HepG2 (cell line): ENCODE data around the gene CCDC177. TPM values are rescaled to one million over a fixed set of nuclear protein-coding genes. Genes with fewer than 3 reads are reported as not detected.

Source experiments
- ADNP ChIP-seq: sonication (generic); formaldehyde crosslinking; IDR thresholded peaks from 2 replicates; pipeline ENCODE4 v1.4.0; 2020; ENCODE audit warnings: missing genetic modification reagents
- ATF7-NPFF ChIP-seq: sonication (generic); formaldehyde crosslinking; IDR thresholded peaks from 2 replicates; pipeline ENCODE4 v1.8.1; 2023; ENCODE audit warnings: mild to moderate bottlenecking, low read depth, missing genetic modification reagents, moderate library complexity
- MAFG ChIP-seq: sonication (generic); formaldehyde crosslinking; IDR thresholded peaks from 2 replicates; pipeline ENCODE4 v1.5.1; 2020; ENCODE audit warnings: mild to moderate bottlenecking, missing genetic modification reagents
- SMARCE1 ChIP-seq: fragments of 450-650 bp; IDR thresholded peaks from 2 replicates; pipeline ENCODE4 v1.6.1; 2017; ENCODE audit warnings: borderline replicate concordance
- SP4 ChIP-seq: sonication (generic); formaldehyde crosslinking; IDR thresholded peaks from 2 replicates; pipeline ENCODE4 v1.8.1; 2023; ENCODE audit warnings: mild to moderate bottlenecking, missing genetic modification reagents
- ZNF121 ChIP-seq: sonication (generic); formaldehyde crosslinking; IDR thresholded peaks from 2 replicates; pipeline ENCODE4 v1.5.0; 2020; ENCODE audit warnings: mild to moderate bottlenecking, missing genetic modification reagents
- polyA plus RNA-seq, 8 experiments: library from polyadenylated mRNA; depleted of rRNA in 3 of 8; stranded (reverse) in 7 of 8; unstranded in 1 of 8; fragments of >200 nt; fragmentation: Illumina TruSeq in 4 of 8; extraction: Trizol in 4 of 8; gene quantifications; 2 replicates each; pipeline versions ENCODE4 v1.2.1 to v1.2.3, GENCODE V29; 2011 to 2016; ENCODE audit warnings: low read depth in 4 of 8, missing spikeins in 1 of 8, mixed read lengths in 1 of 8; ENCODE audit not compliant: insufficient read depth in 1 of 8
- total RNA-seq, 5 experiments: library from RNA; depleted of rRNA; stranded (reverse); fragments of >200 nt; fragmentation: Illumina TruSeq; extraction: Trizol; gene quantifications; 2 replicates each; pipeline ENCODE4 v1.2.3, GENCODE V29; 2016; ENCODE audit warnings: low read depth in 1 of 5
- TF ChIP-seq, protein P1 (sequence below): sonication (generic); formaldehyde crosslinking; IDR thresholded peaks from 2 replicates; pipeline ENCODE4 v1.4.0; 2020; ENCODE audit warnings: missing genetic modification reagents
- TF ChIP-seq, protein P2 (sequence below): sonication (generic); formaldehyde crosslinking; IDR thresholded peaks from one replicate; pipeline ENCODE4 v1.5.1; 2020; ENCODE audit warnings: mild to moderate bottlenecking, missing genetic modification reagents; ENCODE audit errors: not compliant biosample characterization
- TF ChIP-seq, protein P3 (sequence below): sonication (generic); formaldehyde crosslinking; IDR thresholded peaks from 2 replicates; pipeline ENCODE4 v1.9.0; 2022; ENCODE audit warnings: low read depth, missing genetic modification reagents
- TF ChIP-seq, protein P4 (sequence below): sonication (generic); formaldehyde crosslinking; IDR thresholded peaks from 2 replicates; pipeline ENCODE4 v1.8.0; 2022; ENCODE audit warnings: missing genetic modification reagents, low read depth, mild to moderate bottlenecking, borderline replicate concordance
- TF ChIP-seq, protein P5 (sequence below): sonication (generic); formaldehyde crosslinking; IDR thresholded peaks from 2 replicates; pipeline ENCODE4 v1.5.1; 2020; ENCODE audit warnings: missing genetic modification reagents, mild to moderate bottlenecking, borderline replicate concordance

CCDC177 gene
- total and polyA plus RNA-seq, 2 of the 13 experiments (the other 11 are each of a cell fraction or from before 2014, with no cell fraction given), result not detected

DNA sequence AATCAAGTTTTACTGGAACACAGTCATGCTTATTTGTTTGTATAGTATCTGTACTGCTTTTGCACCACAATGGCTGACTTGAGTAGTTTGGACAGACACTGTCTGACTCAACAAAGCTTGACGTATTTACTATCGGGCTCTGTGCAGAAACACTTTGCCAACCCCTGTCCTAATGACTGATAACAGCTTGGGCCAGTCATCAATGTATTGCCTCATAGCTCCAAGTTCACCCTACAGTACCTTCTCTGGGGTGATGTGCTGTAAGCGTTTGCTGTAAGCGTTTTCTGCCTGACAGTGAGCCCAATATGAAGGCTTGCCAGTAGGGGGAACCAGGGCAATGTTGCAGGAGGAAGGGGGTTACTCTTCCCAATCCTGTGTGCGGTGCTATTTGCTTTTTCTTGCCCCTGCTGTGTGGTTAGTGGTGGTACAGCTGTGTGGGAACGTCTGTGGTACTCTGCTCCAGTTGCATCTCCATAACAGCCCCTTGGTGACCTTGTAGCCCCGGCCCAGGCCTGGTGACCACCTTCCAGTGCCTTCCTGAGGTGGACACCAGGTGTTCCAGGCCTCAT lies 5.4 kb upstream of the CCDC177 start (continued):
- TF ChIP-seq, protein P1, sequence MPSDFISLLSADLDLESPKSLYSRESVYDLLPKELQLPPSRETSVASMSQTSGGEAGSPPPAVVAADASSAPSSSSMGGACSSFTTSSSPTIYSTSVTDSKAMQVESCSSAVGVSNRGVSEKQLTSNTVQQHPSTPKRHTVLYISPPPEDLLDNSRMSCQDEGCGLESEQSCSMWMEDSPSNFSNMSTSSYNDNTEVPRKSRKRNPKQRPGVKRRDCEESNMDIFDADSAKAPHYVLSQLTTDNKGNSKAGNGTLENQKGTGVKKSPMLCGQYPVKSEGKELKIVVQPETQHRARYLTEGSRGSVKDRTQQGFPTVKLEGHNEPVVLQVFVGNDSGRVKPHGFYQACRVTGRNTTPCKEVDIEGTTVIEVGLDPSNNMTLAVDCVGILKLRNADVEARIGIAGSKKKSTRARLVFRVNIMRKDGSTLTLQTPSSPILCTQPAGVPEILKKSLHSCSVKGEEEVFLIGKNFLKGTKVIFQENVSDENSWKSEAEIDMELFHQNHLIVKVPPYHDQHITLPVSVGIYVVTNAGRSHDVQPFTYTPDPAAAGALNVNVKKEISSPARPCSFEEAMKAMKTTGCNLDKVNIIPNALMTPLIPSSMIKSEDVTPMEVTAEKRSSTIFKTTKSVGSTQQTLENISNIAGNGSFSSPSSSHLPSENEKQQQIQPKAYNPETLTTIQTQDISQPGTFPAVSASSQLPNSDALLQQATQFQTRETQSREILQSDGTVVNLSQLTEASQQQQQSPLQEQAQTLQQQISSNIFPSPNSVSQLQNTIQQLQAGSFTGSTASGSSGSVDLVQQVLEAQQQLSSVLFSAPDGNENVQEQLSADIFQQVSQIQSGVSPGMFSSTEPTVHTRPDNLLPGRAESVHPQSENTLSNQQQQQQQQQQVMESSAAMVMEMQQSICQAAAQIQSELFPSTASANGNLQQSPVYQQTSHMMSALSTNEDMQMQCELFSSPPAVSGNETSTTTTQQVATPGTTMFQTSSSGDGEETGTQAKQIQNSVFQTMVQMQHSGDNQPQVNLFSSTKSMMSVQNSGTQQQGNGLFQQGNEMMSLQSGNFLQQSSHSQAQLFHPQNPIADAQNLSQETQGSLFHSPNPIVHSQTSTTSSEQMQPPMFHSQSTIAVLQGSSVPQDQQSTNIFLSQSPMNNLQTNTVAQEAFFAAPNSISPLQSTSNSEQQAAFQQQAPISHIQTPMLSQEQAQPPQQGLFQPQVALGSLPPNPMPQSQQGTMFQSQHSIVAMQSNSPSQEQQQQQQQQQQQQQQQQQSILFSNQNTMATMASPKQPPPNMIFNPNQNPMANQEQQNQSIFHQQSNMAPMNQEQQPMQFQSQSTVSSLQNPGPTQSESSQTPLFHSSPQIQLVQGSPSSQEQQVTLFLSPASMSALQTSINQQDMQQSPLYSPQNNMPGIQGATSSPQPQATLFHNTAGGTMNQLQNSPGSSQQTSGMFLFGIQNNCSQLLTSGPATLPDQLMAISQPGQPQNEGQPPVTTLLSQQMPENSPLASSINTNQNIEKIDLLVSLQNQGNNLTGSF (CRISPR knock-in tag), result no peak
- TF ChIP-seq SMARCE1, result no peak
- no peak for TF ChIP-seq ADNP (CRISPR knock-in tag)
- TF ChIP-seq SP4 (CRISPR knock-in tag), result no peak
- TF ChIP-seq ZNF121 (CRISPR knock-in tag), result no peak
- TF ChIP-seq, protein P2, sequence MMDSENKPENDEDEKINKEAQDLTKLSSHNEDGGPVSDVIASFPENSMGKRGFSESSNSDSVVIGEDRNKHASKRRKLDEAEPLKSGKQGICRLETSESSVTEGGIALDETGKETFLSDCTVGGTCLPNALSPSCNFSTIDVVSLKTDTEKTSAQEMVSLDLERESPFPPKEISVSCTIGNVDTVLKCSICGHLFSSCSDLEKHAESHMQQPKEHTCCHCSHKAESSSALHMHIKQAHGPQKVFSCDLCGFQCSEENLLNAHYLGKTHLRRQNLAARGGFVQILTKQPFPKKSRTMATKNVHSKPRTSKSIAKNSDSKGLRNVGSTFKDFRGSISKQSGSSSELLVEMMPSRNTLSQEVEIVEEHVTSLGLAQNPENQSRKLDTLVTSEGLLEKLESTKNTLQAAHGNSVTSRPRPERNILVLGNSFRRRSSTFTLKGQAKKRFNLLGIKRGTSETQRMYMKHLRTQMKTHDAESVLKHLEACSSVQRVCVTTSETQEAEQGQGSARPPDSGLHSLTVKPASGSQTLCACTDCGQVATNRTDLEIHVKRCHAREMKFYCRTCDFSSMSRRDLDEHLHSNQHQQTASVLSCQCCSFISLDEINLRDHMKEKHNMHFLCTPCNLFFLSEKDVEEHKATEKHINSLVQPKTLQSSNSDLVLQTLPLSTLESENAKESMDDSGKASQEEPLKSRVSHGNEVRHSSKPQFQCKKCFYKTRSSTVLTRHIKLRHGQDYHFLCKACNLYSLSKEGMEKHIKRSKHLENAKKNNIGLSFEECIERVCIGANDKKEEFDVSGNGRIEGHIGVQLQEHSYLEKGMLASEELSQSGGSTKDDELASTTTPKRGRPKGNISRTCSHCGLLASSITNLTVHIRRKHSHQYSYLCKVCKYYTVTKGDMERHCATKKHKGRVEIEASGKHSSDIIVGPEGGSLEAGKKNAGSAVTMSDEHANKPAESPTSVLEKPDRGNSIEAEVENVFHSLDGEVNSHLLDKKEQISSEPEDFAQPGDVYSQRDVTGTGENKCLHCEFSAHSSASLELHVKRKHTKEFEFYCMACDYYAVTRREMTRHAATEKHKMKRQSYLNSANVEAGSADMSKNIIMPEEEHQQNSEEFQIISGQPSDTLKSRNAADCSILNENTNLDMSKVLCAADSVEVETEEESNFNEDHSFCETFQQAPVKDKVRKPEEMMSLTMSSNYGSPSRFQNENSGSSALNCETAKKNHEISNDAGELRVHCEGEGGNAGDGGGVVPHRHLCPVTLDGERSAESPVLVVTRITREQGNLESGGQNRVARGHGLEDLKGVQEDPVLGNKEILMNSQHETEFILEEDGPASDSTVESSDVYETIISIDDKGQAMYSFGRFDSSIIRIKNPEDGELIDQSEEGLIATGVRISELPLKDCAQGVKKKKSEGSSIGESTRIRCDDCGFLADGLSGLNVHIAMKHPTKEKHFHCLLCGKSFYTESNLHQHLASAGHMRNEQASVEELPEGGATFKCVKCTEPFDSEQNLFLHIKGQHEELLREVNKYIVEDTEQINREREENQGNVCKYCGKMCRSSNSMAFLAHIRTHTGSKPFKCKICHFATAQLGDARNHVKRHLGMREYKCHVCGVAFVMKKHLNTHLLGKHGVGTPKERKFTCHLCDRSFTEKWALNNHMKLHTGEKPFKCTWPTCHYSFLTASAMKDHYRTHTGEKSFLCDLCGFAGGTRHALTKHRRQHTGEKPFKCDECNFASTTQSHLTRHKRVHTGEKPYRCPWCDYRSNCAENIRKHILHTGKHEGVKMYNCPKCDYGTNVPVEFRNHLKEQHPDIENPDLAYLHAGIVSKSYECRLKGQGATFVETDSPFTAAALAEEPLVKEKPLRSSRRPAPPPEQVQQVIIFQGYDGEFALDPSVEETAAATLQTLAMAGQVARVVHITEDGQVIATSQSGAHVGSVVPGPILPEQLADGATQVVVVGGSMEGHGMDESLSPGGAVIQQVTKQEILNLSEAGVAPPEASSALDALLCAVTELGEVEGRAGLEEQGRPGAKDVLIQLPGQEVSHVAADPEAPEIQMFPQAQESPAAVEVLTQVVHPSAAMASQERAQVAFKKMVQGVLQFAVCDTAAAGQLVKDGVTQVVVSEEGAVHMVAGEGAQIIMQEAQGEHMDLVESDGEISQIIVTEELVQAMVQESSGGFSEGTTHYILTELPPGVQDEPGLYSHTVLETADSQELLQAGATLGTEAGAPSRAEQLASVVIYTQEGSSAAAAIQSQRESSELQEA, result no peak
- TF ChIP-seq, protein P3, sequence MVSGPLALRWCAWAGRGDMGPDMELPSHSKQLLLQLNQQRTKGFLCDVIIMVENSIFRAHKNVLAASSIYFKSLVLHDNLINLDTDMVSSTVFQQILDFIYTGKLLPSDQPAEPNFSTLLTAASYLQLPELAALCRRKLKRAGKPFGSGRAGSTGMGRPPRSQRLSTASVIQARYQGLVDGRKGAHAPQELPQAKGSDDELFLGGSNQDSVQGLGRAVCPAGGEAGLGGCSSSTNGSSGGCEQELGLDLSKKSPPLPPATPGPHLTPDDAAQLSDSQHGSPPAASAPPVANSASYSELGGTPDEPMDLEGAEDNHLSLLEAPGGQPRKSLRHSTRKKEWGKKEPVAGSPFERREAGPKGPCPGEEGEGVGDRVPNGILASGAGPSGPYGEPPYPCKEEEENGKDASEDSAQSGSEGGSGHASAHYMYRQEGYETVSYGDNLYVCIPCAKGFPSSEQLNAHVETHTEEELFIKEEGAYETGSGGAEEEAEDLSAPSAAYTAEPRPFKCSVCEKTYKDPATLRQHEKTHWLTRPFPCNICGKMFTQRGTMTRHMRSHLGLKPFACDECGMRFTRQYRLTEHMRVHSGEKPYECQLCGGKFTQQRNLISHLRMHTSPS (CRISPR knock-in tag), result no peak; the same call in 1 of the 2 replicates
- no peak for TF ChIP-seq ATF7-NPFF (CRISPR knock-in tag)
- TF ChIP-seq, protein P4, sequence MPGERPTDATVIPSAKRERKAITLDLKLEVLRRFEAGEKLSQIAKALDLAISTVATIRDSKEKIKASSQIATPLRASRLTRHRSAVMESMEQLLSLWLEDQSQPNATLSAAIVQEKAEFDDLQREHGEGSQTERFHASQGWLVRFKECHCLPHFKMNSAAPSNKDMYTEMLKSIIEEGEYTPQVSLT (CRISPR knock-in tag), result no peak
- TF ChIP-seq, protein P5, sequence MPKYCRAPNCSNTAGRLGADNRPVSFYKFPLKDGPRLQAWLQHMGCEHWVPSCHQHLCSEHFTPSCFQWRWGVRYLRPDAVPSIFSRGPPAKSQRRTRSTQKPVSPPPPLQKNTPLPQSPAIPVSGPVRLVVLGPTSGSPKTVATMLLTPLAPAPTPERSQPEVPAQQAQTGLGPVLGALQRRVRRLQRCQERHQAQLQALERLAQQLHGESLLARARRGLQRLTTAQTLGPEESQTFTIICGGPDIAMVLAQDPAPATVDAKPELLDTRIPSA, result no peak
- TF ChIP-seq MAFG (CRISPR knock-in tag), result no peak
